Cerebellar cortex (tissue), 1 donor: ENCODE data around the gene DENND2D.

Source experiments
- DNase-seq: peaks from one replicate; pipeline ENCODE4 v3.0.0-alpha.2; 2015; ENCODE audit warnings: low spot score

The DENND2D gene

DNA sequence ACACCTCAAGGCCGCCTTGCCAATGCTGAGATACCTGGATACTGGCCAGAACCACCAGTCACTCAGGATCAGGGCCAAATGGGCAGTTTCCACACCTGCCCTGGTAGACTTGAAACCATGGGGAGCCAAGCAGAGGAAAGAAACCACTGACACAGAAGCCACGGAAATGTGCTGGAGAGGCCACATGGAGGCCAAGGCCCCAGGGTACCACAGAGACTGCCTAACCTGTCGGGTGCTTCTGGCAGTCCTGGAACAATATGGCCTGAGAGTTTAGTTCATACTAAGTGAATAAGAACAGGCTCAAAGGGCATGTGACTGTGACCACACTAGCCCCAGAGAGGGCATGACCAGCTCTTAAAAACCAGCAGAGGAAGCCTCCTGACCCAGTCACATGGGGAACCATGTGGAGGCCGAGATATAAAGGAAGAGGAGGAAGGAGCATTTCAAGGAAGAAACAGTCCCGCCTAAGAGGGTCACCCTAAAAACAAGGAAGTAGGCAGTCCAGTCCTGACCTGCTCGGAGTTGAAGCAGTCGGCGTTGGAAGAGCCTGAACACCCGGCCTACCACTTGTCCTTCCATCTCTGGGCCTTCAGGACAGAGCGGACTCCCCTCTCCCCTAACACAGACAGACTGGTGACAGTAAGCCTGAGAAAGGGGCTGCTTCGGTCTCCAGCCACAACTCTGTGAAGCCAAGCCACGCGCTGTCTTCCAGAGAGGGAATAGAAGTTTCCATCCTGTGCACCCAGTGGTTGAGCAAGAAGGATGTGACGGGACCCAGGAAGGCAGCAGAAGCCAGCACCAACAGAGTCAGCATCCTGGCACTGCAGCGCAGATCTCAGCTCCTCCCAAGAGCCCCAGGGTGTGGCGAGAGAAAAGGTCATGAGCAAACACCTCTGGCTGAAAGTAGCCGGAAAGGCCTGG is at the start of gene DENND2D:
DENND2D (minus strand) TSS at position 766 of the 921 bp plus-strand sequence; CDS start at position 579, 187 bp downstream.
- peak; percentile 5 for DNase-seq

DNA sequence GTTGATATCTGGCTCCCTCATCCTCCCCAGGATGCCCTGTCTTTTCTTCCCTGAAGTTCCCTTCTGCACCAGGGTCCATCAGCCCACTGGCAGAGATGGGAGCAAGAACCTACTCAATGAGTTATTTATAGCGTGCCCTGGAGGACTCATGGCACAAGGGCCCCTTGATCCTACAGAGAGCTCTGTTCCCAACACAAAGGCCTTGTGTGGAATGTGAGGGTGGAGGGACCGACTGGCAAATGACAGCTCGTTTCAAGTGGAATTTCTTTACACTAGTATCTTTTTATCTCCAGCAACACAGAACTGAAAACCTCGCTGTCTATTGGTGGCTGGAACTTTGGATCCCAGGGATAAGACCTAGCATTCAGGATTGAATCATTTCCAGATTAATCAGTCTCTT is 49.5 kb upstream of the DENND2D start:
- DNase-seq, result no peak

GRCh38 chr1:111247125-111247838 is 46.8 kb upstream of the DENND2D start:
- DNase-seq, result no peak

- DNase-seq, result no peak
Measured at GRCh38 chr1:111242805-111243523, 42.5 kb upstream of the DENND2D start.

DNA sequence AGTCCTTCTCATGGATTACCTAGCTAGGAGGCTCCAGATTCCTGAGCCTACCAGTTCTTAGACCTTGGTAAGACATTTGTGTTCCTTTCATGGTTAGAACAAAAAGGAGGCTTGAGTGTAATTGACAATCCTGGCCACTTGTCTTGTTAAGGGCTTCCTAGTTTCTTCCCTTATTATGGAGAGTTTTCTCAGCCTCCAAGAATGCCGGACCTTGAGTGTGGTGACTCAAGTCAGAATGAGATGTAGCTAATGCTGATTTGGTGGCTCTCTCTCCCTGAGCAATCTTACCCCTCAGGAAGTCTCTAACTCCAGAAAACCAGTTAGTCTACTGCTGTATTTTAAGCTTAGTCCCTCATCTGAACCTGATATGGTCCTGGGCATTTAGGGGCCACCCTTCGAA is 41.4 kb upstream of the DENND2D start:
- DNase-seq, result no peak

- DNase-seq, result no peak
Measured at GRCh38 chr1:111238056-111238795, 37.8 kb upstream of the DENND2D start.

DNA sequence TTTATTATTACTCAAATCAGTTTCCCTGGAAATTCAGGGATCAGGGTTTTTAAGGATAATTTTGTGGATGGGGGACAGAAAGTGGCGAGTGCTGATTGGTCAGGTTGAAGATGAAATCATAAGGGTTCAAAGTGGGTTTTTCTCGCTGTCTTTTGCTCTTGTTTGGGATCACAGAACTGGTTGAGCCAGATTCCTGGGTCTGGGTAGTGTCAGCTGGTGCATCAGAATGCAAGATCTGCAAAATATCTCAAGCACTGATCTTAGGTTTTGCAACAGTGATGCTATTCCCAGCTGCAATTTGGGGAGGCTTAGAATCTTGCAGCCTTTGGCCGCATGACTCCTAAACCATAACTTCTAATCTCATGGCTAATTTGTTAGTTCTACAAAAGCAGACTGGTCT is 36.4 kb upstream of the DENND2D start:
- no peak for DNase-seq

DNA sequence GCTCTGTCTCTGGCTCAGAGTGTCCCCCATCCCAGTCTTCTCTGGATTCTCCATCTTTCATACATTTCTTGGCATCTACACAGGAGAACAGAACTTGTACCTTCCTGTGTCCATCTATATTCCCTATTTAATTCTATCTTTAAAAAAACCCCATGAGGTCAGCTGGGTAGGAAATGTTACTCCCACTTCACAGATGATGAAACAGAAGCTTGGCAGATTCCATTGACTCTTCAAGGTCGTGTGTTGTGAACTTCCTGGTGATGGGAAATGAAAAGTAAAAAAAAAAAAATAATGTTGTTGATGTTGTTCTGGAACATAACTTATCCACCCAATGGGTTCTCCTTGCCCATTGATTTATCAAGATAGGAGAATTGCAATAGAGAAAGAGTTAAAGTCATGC is 35.9 kb upstream of the DENND2D start:
- DNase-seq, result no peak

- DNase-seq, result no peak
Measured at GRCh38 chr1:111234866-111235265, 34.4 kb upstream of the DENND2D start.

DNA sequence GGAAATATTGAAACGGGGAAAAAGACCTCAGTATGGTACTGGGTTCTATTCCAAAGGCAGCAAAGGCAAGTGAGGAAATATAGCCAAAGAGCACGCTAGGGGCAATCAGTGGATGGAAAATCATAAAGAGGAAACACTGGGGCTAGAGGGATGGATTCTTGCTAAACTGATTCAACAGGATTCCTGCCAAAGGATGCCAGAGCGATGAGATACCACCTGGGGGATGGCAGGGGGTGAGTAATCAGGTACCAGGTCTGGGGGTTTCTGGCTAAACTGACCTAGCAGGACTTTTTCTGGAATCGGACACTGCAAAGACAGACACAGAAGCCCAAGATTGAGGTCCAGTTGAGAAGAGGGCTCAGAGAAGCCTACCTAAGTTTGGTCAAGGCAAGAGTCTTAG is 33.8 kb upstream of the DENND2D start:
- DNase-seq, result no peak

DNA sequence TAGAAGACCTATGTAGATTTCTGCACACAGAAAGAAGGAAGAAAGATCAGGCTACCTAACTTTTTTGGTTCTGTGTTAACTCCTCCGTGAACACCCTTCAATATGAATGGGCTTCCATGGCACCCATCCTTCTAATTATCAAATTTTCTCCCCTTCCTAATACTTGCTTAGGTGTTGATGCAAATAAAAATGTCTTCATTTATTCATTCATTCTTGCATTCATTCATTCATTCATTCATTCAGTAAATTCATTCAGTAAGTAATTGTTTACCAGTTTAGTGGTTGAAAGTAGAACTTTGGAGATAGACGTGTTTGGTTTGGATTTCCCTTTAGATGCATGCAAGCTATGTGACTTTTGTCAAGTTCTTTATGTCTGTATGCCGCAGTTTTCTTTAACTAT is 31.7 kb upstream of the DENND2D start:
- DNase-seq, result no peak

GRCh38 chr1:111228748-111229126 is 28.3 kb upstream of the DENND2D start:
- DNase-seq, result no peak

GRCh38 chr1:111227851-111228747 is 27.7 kb upstream of the DENND2D start:
- DNase-seq, result no peak

DNA sequence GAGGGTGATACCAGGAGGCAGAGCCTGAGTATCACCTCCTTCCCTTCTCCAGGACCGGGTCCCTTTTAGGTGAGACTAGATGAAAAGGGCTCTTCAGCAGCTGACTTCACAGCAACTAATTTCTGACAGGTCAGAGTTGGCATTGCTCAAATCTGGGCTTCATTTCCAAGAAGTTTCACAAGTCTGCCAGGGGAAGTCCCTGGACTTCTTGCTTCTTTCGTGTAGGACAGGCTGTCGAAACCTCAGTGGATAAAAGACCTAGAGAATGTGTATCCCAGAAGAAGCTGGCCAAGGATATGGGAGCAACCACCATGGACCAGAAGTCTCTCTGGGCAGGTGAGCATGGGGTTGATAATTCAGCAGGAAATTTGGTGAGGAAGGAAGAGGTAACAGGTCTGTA is 27.0 kb upstream of the DENND2D start, which contains the start of gene CHI3L2:
CHI3L2 (plus strand) TSS at position 280 of the 400 bp plus-strand sequence; CDS start at position 297, 17 bp downstream.
- no peak for DNase-seq

GRCh38 chr1:111225717-111226400 is 25.4 kb upstream of the DENND2D start:
- no peak for DNase-seq

- no peak for DNase-seq
Measured at GRCh38 chr1:111225091-111225490, 24.6 kb upstream of the DENND2D start.

DNA sequence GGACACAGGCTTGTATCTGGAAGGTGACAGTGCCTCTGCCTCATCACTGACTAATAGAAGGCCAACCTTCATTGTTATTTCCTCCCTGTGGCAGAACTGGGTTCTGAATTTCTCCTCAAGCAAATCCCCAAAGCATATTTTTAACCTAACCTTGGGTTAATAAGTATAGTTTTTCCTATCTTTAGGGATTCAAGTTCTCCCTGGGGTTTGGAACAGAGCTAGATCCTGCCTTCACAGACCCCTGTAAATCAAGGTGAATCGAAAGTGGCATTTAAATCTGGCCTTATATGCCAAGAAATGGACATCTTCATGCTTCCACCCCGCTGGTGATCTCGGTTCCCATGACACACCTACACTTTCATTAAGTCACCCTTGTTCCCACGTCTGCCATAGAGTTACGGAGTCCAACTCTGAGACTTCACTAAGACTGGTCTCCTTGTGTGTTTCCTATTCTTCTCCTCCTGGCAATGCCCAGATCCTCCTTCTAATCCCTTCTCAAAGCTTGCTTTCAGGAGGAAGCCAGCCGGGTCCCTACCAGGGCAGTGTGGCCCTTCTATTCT is 22.8 kb upstream of the DENND2D start:
- DNase-seq, result no peak

DNA sequence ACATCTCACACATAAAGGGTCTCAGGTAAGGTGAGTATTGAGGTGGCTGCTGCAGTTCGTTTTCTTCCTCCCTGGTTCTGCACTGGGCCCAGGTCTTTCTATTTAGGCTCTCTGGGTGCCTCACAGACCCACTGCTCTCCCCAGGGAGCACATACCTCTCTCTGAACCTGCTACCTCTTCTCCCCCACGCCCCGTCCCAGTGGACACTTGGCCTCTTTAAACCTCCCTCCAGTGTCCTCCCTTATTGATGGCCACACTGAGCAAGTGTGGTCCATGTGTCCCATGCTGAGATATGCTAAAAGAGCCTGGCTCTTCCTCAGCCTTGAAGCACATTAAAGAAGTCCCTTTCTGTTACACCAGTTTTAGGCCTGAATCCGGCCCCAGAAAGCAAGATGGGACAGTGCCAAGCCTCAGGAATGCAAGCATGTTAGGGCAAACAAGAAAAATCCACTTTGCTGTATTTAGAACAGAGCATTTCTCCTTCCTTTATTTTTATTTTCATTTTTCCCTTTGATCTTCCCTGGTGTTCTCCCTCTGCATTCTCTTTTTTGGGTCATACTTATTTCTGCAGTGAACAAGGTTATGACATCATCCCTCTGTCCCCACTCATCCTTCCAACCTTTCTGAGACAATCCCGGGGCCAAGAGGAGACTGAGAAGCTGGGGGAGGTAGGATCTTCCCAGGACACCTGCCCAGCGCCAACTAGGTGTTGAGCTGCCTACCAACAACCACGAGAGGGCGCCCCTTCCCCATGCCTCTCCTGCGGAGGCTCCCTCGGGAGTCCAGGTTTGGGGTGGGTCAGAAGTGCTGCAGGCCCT is 22.1 kb upstream of the DENND2D start:
- DNase-seq, result peak; percentile 42
